ENCODE measurements around the gene KCNJ16. TPM values are rescaled to one million over a fixed set of nuclear protein-coding genes. Genes with fewer than 3 reads are reported as not detected.

Gene KCNJ16
- total and polyA plus RNA-seq, 4 donors = 0.35 to 4.0 (median 1.3) TPM

DNA sequence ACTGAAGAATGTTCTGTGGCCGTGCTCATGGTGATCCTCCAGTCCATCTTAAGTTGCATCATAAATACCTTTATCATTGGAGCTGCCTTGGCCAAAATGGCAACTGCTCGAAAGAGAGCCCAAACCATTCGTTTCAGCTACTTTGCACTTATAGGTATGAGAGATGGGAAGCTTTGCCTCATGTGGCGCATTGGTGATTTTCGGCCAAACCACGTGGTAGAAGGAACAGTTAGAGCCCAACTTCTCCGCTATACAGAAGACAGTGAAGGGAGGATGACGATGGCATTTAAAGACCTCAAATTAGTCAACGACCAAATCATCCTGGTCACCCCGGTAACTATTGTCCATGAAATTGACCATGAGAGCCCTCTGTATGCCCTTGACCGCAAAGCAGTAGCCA, 57.5 kb downstream of the KCNJ16 start:
- DNase-seq = no peak
- no peak for ATAC-seq (ENCODE audit: insufficient read depth, low FRiP score)
- 97 to 98% methylated on average over 11 of the region's 11 CpGs for WGBS, 2 donors
- Histone ChIP-seq H3K9ac (ENCODE audit: insufficient read depth in 1 of 2, low read length in 2 of 2) (no peak overlapping the region), H3K27ac (ENCODE audit: low read depth in 1 of 2, low read length in 1 of 2) (no peak overlapping the region), H3K27me3 (ENCODE audit: control insufficient read depth in 3 of 3, insufficient read depth in 3 of 3, low read length in 2 of 3) (no peaks in the 10 kb centered on the region), H3K4me3 (no peak overlapping the region), H3K9me3 (ENCODE audit: control insufficient read depth in 4 of 4, insufficient read depth in 3 of 4, low read length in 3 of 4) (no peaks in the 10 kb centered on the region), H3K36me3 (ENCODE audit: control insufficient read depth in 4 of 4, insufficient read depth in 4 of 4, low read length in 4 of 4) (no peaks in the 10 kb centered on the region), H3K4me1 (ENCODE audit: control insufficient read depth in 5 of 5, insufficient read depth in 5 of 5, low read length in 5 of 5) (peaks cover 0 to 6% (median 3%) of the 10 kb centered on the region in 5 donors)
- TF ChIP-seq, protein P1, sequence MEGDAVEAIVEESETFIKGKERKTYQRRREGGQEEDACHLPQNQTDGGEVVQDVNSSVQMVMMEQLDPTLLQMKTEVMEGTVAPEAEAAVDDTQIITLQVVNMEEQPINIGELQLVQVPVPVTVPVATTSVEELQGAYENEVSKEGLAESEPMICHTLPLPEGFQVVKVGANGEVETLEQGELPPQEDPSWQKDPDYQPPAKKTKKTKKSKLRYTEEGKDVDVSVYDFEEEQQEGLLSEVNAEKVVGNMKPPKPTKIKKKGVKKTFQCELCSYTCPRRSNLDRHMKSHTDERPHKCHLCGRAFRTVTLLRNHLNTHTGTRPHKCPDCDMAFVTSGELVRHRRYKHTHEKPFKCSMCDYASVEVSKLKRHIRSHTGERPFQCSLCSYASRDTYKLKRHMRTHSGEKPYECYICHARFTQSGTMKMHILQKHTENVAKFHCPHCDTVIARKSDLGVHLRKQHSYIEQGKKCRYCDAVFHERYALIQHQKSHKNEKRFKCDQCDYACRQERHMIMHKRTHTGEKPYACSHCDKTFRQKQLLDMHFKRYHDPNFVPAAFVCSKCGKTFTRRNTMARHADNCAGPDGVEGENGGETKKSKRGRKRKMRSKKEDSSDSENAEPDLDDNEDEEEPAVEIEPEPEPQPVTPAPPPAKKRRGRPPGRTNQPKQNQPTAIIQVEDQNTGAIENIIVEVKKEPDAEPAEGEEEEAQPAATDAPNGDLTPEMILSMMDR (IDR thresholded peaks at IDR 0.05; ENCODE audit: control extremely low read depth, extremely low read depth) = no peak

DNA sequence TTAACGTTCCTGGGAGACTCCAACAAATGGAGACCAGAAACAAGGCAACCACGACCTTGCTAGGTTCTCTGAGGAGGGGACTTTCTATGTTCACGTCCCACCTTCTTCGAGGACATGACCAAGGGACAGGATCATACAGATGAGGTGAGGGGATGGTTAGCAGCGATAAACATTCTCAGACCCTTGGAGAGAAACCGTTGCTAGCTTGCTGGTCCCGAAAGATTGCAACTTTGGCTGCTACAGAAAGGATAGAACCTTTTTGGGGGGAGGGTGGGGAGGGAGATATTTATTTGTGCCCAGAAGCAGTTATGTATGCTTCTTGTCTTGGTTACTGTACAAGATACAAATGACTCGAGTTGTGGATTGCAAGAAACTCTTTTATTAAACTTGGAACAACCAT, 59.0 kb downstream of the KCNJ16 start:
- Histone ChIP-seq H3K4me3 (no peak overlapping the region), H3K27ac (ENCODE audit: low read depth in 1 of 2, low read length in 1 of 2) (no peak overlapping the region), H3K9ac (ENCODE audit: insufficient read depth in 1 of 2, low read length in 2 of 2) (no peak overlapping the region), H3K9me3 (ENCODE audit: control insufficient read depth in 4 of 4, insufficient read depth in 3 of 4, low read length in 3 of 4) (no peaks in the 10 kb centered on the region), H3K27me3 (ENCODE audit: control insufficient read depth in 3 of 3, insufficient read depth in 3 of 3, low read length in 2 of 3) (no peaks in the 10 kb centered on the region), H3K4me1 (ENCODE audit: control insufficient read depth in 5 of 5, insufficient read depth in 5 of 5, low read length in 5 of 5) (peaks cover 0 to 18% (median 8%) of the 10 kb centered on the region in 5 donors), H3K36me3 (ENCODE audit: control insufficient read depth in 4 of 4, insufficient read depth in 4 of 4, low read length in 4 of 4) (no peaks in the 10 kb centered on the region)
- ATAC-seq (ENCODE audit: insufficient read depth, low FRiP score) = no peak
- 87 to 93% methylated on average over 8 of the region's 8 CpGs for WGBS, 2 donors
- no peak for DNase-seq
- TF ChIP-seq, protein P1 (IDR thresholded peaks at IDR 0.05; ENCODE audit: control extremely low read depth, extremely low read depth) = no peak

DNA sequence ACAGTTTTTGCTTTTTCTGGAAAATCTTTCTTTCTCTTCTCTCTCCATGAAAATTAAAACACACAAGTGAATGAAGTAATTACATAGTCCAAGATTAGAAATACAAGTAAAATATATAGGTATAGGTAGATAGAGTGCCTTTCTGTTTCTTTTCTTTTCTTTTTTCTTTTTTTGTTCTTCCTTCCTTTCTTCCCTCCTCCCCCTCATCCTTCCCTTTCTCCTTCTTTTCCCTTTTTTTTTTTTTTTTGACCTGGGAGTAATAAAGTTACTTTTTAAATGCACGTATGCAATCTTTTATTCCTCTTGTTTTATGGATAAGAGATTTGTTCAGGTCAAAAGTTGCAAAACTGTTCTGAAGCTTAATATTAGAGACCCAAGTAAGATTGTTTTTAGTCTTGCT, 59.8 kb downstream of the KCNJ16 start:
- TF ChIP-seq, protein P1 (IDR thresholded peaks at IDR 0.05; ENCODE audit: control extremely low read depth, extremely low read depth) = no peak
- 97 to 100% methylated on average over 1 of the region's 1 CpG for WGBS, 2 donors
- H3K9me3 ChIP-seq (ENCODE audit: control insufficient read depth in 4 of 4, insufficient read depth in 3 of 4, low read length in 3 of 4) = no peaks in the 10 kb centered on the region
- no peak for DNase-seq
- no peak overlapping the region for H3K27ac ChIP-seq (ENCODE audit: low read depth in 1 of 2, low read length in 1 of 2)
- no peak overlapping the region for H3K9ac ChIP-seq (ENCODE audit: insufficient read depth in 1 of 2, low read length in 2 of 2)
- no peak overlapping the region for H3K4me3 ChIP-seq
- no peak for ATAC-seq (ENCODE audit: insufficient read depth, low FRiP score)
- no peaks in the 10 kb centered on the region for H3K36me3 ChIP-seq (ENCODE audit: control insufficient read depth in 4 of 4, insufficient read depth in 4 of 4, low read length in 4 of 4)
- H3K27me3 ChIP-seq (ENCODE audit: control insufficient read depth in 3 of 3, insufficient read depth in 3 of 3, low read length in 2 of 3) = no peaks in the 10 kb centered on the region
- peaks cover 0 to 18% (median 8%) of the 10 kb centered on the region in 5 donors for H3K4me1 ChIP-seq (ENCODE audit: control insufficient read depth in 5 of 5, insufficient read depth in 5 of 5, low read length in 5 of 5)

DNA sequence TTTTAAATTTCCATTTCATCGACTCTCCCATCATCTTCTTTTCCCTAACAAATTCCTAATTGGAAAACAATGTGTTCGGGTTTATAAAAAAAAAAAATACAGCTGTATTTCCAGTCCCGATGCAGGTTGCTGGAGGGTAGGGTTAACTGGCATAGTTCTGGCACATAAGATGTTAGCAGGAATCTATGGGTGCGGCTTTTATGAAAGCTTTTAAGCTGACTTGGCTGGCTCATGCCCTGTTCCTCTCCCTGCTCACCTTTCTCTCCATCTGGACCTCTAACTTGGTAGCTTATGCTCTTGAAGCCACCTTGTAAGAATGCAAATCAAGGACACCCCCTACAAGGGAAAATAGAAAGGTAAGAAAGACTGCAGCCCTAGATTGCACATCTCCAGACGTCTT, 61.1 kb downstream of the KCNJ16 start:
- Histone ChIP-seq H3K9me3 (ENCODE audit: control insufficient read depth in 4 of 4, insufficient read depth in 3 of 4, low read length in 3 of 4) (no peaks in the 10 kb centered on the region), H3K36me3 (ENCODE audit: control insufficient read depth in 4 of 4, insufficient read depth in 4 of 4, low read length in 4 of 4) (no peaks in the 10 kb centered on the region), H3K4me1 (ENCODE audit: control insufficient read depth in 5 of 5, insufficient read depth in 5 of 5, low read length in 5 of 5) (peaks cover 0 to 18% (median 8%) of the 10 kb centered on the region in 5 donors), H3K27ac (ENCODE audit: low read depth in 1 of 2, low read length in 1 of 2) (no peak overlapping the region), H3K9ac (ENCODE audit: insufficient read depth in 1 of 2, low read length in 2 of 2) (no peak overlapping the region), H3K4me3 (no peak overlapping the region), H3K27me3 (ENCODE audit: control insufficient read depth in 3 of 3, insufficient read depth in 3 of 3, low read length in 2 of 3) (no peaks in the 10 kb centered on the region)
- no peak for ATAC-seq (ENCODE audit: insufficient read depth, low FRiP score)
- TF ChIP-seq, protein P1 (IDR thresholded peaks at IDR 0.05; ENCODE audit: control extremely low read depth, extremely low read depth) = no peak
- WGBS, 2 donors = 74 to 87% methylated on average over 5 of the region's 5 CpGs
- DNase-seq = no peak

Measured in lung (tissue), 12 donors.